ENCODE data around the gene WASF2. TPM values are rescaled to one million over a fixed set of nuclear protein-coding genes. Genes with fewer than 3 reads are reported as not detected.

WASF2 gene
- polyA plus RNA-seq, 1 donor from 2014 or later, result 2.5 TPM

DNA sequence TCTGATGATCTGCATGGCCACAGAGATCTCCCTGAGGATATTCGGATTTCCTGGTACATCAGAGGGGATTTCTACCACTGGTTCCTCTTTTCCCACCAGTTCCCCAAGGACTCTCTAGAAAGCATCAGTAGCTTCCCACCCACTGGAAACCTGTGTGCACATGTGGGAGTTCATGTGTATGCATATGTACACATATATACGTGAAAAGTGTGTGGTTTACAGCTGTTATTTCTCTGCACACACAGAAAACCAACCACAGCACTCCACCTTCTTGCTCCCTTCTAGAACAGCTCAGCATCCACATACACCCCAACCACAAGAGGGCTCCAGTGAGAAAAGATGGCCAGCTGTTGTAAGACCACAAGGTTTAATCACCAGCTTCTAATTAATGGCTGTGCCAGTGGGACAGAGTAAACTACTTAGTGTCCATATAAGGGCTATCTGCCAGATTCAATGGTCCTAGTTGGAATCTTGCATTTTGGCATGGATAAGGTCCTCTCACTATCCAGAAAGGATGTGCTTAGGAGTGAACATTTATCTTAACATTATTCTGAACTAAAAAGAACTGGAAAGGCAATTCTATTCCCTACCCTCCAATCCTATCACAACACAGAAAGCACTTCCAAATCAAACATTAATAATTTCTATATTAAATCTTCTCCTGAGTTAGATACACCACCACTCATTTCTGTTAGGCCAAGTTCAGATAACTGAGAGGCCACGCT lies 73.4 kb downstream of the WASF2 start:
- Histone ChIP-seq H3F3A (ENCODE audit: insufficient read depth, low read length, poor library complexity, severe bottlenecking) (no peaks in the 10 kb centered on the region), H2AFZ (ENCODE audit: low read depth, low read length) (no peak overlapping the region), H3K36me3 (ENCODE audit: insufficient read depth, low read length) (no peaks in the 10 kb centered on the region), H4K20me1 (ENCODE audit: insufficient read depth) (no peaks in the 10 kb centered on the region), H3K79me2 (replicated peaks; ENCODE audit: insufficient read depth, low read length) (no peaks in the 10 kb centered on the region), H3K9me3 (ENCODE audit: low read length) (no peaks in the 10 kb centered on the region), H3K4me3 (ENCODE audit: low read length) (no peak overlapping the region), H3K9me2 (ENCODE audit: insufficient read depth, low read length) (no peaks in the 10 kb centered on the region), H3K27me3 (ENCODE audit: insufficient read depth, low read depth, low read length) (no peaks in the 10 kb centered on the region), H3K9ac (ENCODE audit: low read length) (no peak overlapping the region), H3K27ac (ENCODE audit: low read length) (no peak overlapping the region), H3K4me2 (ENCODE audit: low read length) (no peak overlapping the region)
- no peak for TF ChIP-seq POLR2AphosphoS5 (IDR thresholded peaks at IDR 0.05)
- TF ChIP-seq, protein P1, sequence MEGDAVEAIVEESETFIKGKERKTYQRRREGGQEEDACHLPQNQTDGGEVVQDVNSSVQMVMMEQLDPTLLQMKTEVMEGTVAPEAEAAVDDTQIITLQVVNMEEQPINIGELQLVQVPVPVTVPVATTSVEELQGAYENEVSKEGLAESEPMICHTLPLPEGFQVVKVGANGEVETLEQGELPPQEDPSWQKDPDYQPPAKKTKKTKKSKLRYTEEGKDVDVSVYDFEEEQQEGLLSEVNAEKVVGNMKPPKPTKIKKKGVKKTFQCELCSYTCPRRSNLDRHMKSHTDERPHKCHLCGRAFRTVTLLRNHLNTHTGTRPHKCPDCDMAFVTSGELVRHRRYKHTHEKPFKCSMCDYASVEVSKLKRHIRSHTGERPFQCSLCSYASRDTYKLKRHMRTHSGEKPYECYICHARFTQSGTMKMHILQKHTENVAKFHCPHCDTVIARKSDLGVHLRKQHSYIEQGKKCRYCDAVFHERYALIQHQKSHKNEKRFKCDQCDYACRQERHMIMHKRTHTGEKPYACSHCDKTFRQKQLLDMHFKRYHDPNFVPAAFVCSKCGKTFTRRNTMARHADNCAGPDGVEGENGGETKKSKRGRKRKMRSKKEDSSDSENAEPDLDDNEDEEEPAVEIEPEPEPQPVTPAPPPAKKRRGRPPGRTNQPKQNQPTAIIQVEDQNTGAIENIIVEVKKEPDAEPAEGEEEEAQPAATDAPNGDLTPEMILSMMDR (IDR thresholded peaks at IDR 0.05; ENCODE audit: poor library complexity, severe bottlenecking), result peak; percentile 27
- TF ChIP-seq, protein P2, sequence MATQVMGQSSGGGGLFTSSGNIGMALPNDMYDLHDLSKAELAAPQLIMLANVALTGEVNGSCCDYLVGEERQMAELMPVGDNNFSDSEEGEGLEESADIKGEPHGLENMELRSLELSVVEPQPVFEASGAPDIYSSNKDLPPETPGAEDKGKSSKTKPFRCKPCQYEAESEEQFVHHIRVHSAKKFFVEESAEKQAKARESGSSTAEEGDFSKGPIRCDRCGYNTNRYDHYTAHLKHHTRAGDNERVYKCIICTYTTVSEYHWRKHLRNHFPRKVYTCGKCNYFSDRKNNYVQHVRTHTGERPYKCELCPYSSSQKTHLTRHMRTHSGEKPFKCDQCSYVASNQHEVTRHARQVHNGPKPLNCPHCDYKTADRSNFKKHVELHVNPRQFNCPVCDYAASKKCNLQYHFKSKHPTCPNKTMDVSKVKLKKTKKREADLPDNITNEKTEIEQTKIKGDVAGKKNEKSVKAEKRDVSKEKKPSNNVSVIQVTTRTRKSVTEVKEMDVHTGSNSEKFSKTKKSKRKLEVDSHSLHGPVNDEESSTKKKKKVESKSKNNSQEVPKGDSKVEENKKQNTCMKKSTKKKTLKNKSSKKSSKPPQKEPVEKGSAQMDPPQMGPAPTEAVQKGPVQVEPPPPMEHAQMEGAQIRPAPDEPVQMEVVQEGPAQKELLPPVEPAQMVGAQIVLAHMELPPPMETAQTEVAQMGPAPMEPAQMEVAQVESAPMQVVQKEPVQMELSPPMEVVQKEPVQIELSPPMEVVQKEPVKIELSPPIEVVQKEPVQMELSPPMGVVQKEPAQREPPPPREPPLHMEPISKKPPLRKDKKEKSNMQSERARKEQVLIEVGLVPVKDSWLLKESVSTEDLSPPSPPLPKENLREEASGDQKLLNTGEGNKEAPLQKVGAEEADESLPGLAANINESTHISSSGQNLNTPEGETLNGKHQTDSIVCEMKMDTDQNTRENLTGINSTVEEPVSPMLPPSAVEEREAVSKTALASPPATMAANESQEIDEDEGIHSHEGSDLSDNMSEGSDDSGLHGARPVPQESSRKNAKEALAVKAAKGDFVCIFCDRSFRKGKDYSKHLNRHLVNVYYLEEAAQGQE (IDR thresholded peaks at IDR 0.05; ENCODE audit: borderline replicate concordance), result no peak
- no peak for TF ChIP-seq TAF1 (IDR thresholded peaks at IDR 0.05; ENCODE audit: low read depth)

DNA sequence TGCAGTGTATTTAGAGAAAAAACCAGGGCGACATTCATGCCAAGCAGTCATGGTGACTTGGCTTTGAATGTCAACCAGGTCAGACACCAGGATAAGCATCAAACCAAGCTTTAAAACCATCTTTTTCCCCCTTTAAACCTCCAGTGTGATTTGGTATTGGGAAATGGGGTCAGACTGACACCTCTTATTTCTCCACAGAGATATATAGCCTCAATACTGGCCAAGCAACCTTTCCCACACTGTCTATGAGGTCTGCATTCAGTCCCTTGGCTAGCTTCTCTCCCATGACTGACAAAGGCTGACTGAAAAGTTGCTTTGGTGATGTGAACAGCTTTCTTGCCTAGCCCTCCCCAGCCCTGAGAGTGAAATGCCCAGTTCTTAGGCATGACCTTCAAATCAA lies 75.9 kb downstream of the WASF2 start:
- Histone ChIP-seq H3K27ac (ENCODE audit: low read length) (no peak overlapping the region), H4K20me1 (ENCODE audit: insufficient read depth) (no peaks in the 10 kb centered on the region), H3K4me2 (ENCODE audit: low read length) (no peak overlapping the region), H3K27me3 (ENCODE audit: insufficient read depth, low read depth, low read length) (no peaks in the 10 kb centered on the region), H3K9ac (ENCODE audit: low read length) (no peak overlapping the region), H3K9me3 (ENCODE audit: low read length) (no peaks in the 10 kb centered on the region), H3K79me2 (replicated peaks; ENCODE audit: insufficient read depth, low read length) (no peaks in the 10 kb centered on the region), H2AFZ (ENCODE audit: low read depth, low read length) (no peak overlapping the region), H3K36me3 (ENCODE audit: insufficient read depth, low read length) (peaks cover 4% of the 10 kb centered on the region), H3F3A (ENCODE audit: insufficient read depth, low read length, poor library complexity, severe bottlenecking) (no peaks in the 10 kb centered on the region), H3K4me3 (ENCODE audit: low read length) (no peak overlapping the region), H3K9me2 (ENCODE audit: insufficient read depth, low read length) (no peaks in the 10 kb centered on the region)
- TF ChIP-seq RAD21 (conservative IDR thresholded peaks at IDR 0.05), result no peak
- TF ChIP-seq TAF1 (IDR thresholded peaks at IDR 0.05; ENCODE audit: low read depth), result no peak
- no peak for TF ChIP-seq EP300 (conservative IDR thresholded peaks at IDR 0.05; ENCODE audit: poor library complexity, severe bottlenecking)
- TF ChIP-seq EZH2 (IDR thresholded peaks at IDR 0.05; ENCODE audit: borderline replicate concordance, insufficient read depth, low read length, poor library complexity, severe bottlenecking), result no peak
- TF ChIP-seq SMC3 (conservative IDR thresholded peaks at IDR 0.05; ENCODE audit: poor library complexity), result no peak
- TF ChIP-seq POLR2AphosphoS5 (IDR thresholded peaks at IDR 0.05), result no peak
- TF ChIP-seq, protein P2 (IDR thresholded peaks at IDR 0.05; ENCODE audit: borderline replicate concordance), result no peak
- TF ChIP-seq, protein P1 (IDR thresholded peaks at IDR 0.05; ENCODE audit: poor library complexity, severe bottlenecking), result no peak
- TF ChIP-seq MXI1 (conservative IDR thresholded peaks at IDR 0.05; ENCODE audit: poor library complexity, severe bottlenecking), result no peak
